Measurements from ENCODE around the gene ZFYVE9. TPM values are rescaled to one million over a fixed set of nuclear protein-coding genes. Genes with fewer than 3 reads are reported as not detected.

ZFYVE9 gene
- total and polyA plus RNA-seq, 9 of the 15 experiments (the other 6 are each of a cell fraction or from before 2014, with no cell fraction given) = 0.52 to 14.4 (median 8.9) TPM

GRCh38 chr1:52281518-52281917 lies 139.6 kb downstream of the ZFYVE9 start:
- CTCF ChIA-PET (ENCODE audit: low intra/inter-chr PET ratio) = no interaction called here
- intact Hi-C loops (cut with micrococcal nuclease) (no loop called here), in situ Hi-C loops (cut with MboI) (no loop called here)
- Histone ChIP-seq H3K36me3 (ENCODE audit: control insufficient read depth, insufficient read depth, low read length) (peaks cover 6% of the 10 kb centered on the region; the same call in 1 of the 3 replicates), H3K4me3 (no peak overlapping the region), H3K9me3 (replicated peaks; ENCODE audit: control insufficient read depth, insufficient read depth, low read depth, low read length) (no peaks in the 10 kb centered on the region), H4K20me1 (replicated peaks; ENCODE audit: control insufficient read depth, insufficient read depth, low read length) (no peaks in the 10 kb centered on the region), H3K4me1 (replicated peaks in 1 of 2; ENCODE audit: control insufficient read depth in 2 of 2, insufficient read depth in 2 of 2, low read length in 2 of 2) (no peaks in the 10 kb centered on the region), H3K27ac (ENCODE audit: extremely low read depth, low read depth, low read length) (no peak overlapping the region), H3K27me3 (ENCODE audit: control insufficient read depth in 2 of 2, insufficient read depth in 2 of 2, low read length in 2 of 2) (no peaks in the 10 kb centered on the region), H3K9ac (ENCODE audit: insufficient read depth in 1 of 2, low read depth in 2 of 2, low read length in 2 of 2) (no peak overlapping the region), H2AFZ (ENCODE audit: low read depth, low read length) (no peak overlapping the region), H3K9me1 (ENCODE audit: control insufficient read depth, insufficient read depth, low read length) (no peaks in the 10 kb centered on the region), H3K79me2 (ENCODE audit: control insufficient read depth, insufficient read depth, low read length) (no peaks in the 10 kb centered on the region), H3K4me2 (ENCODE audit: insufficient read depth, low read length) (no peak overlapping the region)
- no peak for FAIRE-seq
- no peak for ATAC-seq
- POLR2A ChIA-PET = no interaction called here
- DNase-seq (ENCODE audit: extremely low read depth in 1 of 4, low spot score in 3 of 4) = no peak
- WGBS (ENCODE audit: insufficient coverage, low coverage, missing lambda C conversion rate) = 65% methylated on average over 2 of the region's 2 CpGs
- BruUV-seq (replicated peaks) = no TSS peak
- TF ChIP-seq, protein P1, sequence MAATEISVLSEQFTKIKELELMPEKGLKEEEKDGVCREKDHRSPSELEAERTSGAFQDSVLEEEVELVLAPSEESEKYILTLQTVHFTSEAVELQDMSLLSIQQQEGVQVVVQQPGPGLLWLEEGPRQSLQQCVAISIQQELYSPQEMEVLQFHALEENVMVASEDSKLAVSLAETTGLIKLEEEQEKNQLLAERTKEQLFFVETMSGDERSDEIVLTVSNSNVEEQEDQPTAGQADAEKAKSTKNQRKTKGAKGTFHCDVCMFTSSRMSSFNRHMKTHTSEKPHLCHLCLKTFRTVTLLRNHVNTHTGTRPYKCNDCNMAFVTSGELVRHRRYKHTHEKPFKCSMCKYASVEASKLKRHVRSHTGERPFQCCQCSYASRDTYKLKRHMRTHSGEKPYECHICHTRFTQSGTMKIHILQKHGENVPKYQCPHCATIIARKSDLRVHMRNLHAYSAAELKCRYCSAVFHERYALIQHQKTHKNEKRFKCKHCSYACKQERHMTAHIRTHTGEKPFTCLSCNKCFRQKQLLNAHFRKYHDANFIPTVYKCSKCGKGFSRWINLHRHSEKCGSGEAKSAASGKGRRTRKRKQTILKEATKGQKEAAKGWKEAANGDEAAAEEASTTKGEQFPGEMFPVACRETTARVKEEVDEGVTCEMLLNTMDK (IDR thresholded peaks at IDR 0.05; ENCODE audit: borderline replicate concordance, insufficient read depth, low read depth, low read length, poor library complexity, severe bottlenecking) = no peak
- TF ChIP-seq, protein P2, sequence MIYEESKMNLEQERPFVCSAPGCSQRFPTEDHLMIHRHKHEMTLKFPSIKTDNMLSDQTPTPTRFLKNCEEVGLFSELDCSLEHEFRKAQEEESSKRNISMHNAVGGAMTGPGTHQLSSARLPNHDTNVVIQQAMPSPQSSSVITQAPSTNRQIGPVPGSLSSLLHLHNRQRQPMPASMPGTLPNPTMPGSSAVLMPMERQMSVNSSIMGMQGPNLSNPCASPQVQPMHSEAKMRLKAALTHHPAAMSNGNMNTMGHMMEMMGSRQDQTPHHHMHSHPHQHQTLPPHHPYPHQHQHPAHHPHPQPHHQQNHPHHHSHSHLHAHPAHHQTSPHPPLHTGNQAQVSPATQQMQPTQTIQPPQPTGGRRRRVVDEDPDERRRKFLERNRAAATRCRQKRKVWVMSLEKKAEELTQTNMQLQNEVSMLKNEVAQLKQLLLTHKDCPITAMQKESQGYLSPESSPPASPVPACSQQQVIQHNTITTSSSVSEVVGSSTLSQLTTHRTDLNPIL (CRISPR knock-in tag; IDR thresholded peaks at IDR 0.05) = no peak
- TF ChIP-seq YY1 (IDR thresholded peaks at IDR 0.05; ENCODE audit: borderline replicate concordance in 1 of 3, control insufficient read depth in 1 of 3, extremely low read depth in 1 of 3, insufficient read depth in 3 of 3, insufficient read length in 1 of 3, insufficient replicate concordance in 2 of 3, low read depth in 1 of 3, low read length in 2 of 3) (no peak), ZNF3 (CRISPR knock-in tag; IDR thresholded peaks at IDR 0.05) (no peak), FOXP1 (CRISPR knock-in tag; IDR thresholded peaks at IDR 0.05) (no peak), SMAD4 (CRISPR knock-in tag; conservative IDR thresholded peaks at IDR 0.05) (no peak), SMARCE1 (IDR thresholded peaks at IDR 0.05) (no peak), ELF4 (CRISPR knock-in tag; IDR thresholded peaks at IDR 0.05) (no peak), BRF2 (IDR thresholded peaks at IDR 0.05; ENCODE audit: borderline replicate concordance, insufficient read depth, insufficient read length) (no peak)
- TF ChIP-seq, protein P3, sequence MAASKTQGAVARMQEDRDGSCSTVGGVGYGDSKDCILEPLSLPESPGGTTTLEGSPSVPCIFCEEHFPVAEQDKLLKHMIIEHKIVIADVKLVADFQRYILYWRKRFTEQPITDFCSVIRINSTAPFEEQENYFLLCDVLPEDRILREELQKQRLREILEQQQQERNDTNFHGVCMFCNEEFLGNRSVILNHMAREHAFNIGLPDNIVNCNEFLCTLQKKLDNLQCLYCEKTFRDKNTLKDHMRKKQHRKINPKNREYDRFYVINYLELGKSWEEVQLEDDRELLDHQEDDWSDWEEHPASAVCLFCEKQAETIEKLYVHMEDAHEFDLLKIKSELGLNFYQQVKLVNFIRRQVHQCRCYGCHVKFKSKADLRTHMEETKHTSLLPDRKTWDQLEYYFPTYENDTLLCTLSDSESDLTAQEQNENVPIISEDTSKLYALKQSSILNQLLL (CRISPR knock-in tag; IDR thresholded peaks at IDR 0.05; ENCODE audit: borderline replicate concordance) = no peak
- TF ChIP-seq, protein P4, sequence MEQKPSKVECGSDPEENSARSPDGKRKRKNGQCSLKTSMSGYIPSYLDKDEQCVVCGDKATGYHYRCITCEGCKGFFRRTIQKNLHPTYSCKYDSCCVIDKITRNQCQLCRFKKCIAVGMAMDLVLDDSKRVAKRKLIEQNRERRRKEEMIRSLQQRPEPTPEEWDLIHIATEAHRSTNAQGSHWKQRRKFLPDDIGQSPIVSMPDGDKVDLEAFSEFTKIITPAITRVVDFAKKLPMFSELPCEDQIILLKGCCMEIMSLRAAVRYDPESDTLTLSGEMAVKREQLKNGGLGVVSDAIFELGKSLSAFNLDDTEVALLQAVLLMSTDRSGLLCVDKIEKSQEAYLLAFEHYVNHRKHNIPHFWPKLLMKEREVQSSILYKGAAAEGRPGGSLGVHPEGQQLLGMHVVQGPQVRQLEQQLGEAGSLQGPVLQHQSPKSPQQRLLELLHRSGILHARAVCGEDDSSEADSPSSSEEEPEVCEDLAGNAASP (IDR thresholded peaks at IDR 0.05) = no peak
- TF ChIP-seq, protein P5, sequence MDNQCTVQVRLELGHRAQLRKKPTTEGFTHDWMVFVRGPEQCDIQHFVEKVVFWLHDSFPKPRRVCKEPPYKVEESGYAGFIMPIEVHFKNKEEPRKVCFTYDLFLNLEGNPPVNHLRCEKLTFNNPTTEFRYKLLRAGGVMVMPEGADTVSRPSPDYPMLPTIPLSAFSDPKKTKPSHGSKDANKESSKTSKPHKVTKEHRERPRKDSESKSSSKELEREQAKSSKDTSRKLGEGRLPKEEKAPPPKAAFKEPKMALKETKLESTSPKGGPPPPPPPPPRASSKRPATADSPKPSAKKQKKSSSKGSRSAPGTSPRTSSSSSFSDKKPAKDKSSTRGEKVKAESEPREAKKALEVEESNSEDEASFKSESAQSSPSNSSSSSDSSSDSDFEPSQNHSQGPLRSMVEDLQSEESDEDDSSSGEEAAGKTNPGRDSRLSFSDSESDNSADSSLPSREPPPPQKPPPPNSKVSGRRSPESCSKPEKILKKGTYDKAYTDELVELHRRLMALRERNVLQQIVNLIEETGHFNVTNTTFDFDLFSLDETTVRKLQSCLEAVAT (IDR thresholded peaks at IDR 0.05) = no peak

All from K562 (cell line).